ENCODE measurements around the gene NFIA.

The NFIA gene

DNA sequence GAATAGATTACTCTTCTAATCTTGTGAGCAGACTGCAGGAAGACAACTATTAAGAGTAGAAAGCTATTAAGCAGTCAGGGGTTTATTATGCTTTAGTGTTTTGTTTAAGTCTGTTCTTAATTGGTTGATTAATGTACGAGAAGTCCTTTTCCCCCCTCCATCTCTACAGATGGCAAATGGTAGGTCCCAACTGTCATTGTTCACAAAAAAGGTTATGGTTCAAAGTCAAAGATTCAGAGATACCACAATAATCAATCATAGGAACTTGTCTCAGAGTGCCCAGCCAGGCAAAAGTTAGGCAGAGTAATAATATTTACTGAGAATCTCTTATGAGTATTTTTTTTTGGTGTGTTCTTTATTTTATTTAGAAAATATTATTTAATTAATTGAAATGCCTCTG, 26.8 kb downstream of the NFIA start:
- no peak overlapping the region for H3K4me3 ChIP-seq
- TF ChIP-seq CTCF (IDR thresholded peaks at IDR 0.05), result no peak
- H3K27ac ChIP-seq, result no peak overlapping the region
- no peak for DNase-seq (ENCODE audit: low spot score)

- no peak overlapping the region for H3K4me3 ChIP-seq
- DNase-seq (ENCODE audit: low spot score), result no peak
- TF ChIP-seq CTCF (IDR thresholded peaks at IDR 0.05), result no peak
- H3K27ac ChIP-seq, result no peak overlapping the region
Measured at GRCh38 chr1:61109910-61110309, 27.5 kb downstream of the NFIA start.

DNA sequence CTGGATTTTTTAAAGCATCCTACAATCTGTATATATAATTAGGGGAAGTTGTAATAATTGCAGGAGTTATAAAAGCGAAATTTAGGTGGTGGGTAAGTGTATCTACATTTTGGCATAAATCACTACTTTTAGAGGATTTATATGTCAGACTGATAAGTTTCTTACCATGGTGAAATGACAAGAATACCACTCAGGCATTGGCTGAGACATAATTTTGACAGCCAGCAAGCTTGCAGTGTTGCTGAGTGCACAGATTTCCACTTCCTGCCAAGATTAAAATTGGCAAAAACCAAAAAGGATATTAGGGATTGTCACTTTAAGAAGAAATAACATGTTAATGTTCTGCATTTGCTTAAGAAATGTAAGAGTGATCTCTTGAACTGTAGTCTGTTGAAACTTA, 28.2 kb downstream of the NFIA start:
- Histone ChIP-seq H3K27ac (no peak overlapping the region), H3K4me3 (no peak overlapping the region)
- no peak for DNase-seq (ENCODE audit: low spot score)
- no peak for TF ChIP-seq CTCF (IDR thresholded peaks at IDR 0.05)

GRCh38 chr1:61111084-61112004, 29.0 kb downstream of the NFIA start:
- H3K4me3 ChIP-seq, result peak overlapping the region; percentile 5
- peak overlapping the region in 1 of 2 donors; percentile 42 for H3K27ac ChIP-seq
- DNase-seq (ENCODE audit: low spot score), result no peak
- TF ChIP-seq CTCF (IDR thresholded peaks at IDR 0.05), result no peak

- Histone ChIP-seq H3K4me3 (no peak overlapping the region), H3K27ac (no peak overlapping the region)
- no peak for TF ChIP-seq CTCF (IDR thresholded peaks at IDR 0.05)
- DNase-seq (ENCODE audit: low spot score), result no peak
Measured at GRCh38 chr1:61114178-61114870, 32.0 kb downstream of the NFIA start.

GRCh38 chr1:61115436-61115835, 33.1 kb downstream of the NFIA start:
- Histone ChIP-seq H3K4me3 (no peak overlapping the region), H3K27ac (peak overlapping the region in 1 of 2 donors; percentile 62)
- no peak for DNase-seq (ENCODE audit: low spot score)
- TF ChIP-seq CTCF (IDR thresholded peaks at IDR 0.05), result no peak

All from coronary artery (tissue), 2 donors.